ENCODE results near the gene ESRRB.

Gene ESRRB

DNA sequence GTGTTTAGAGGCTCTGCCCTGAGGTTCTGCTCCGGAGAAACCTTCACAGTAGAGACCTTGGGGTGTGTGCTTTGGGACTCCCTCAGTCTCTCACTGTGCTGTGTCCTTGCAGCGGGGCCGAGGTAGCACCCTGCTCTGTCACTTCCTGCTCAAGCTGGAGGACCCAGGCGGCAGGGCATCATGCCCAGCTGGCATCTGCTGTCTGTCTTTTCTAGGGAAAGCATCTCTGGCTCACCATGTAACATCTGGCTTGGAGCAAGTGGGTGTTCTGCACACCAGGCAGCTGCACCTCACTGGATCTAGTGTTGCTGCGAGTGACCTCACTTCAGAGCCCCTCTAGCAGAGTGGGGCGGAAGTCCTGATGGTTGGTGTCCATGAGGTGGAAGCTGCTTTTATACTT is 124.5 kb downstream of the ESRRB start:
- ChIA-PET CTCF (interaction anchor here (1.0 kb wide), 1 partner anchor 9 kb away, joined by 3 read pairs; no protein-coding TSS in a partner anchor), POLR2A (no interaction called here)
- no peak for DNase-seq (ENCODE audit: low read depth, low spot score)
- no peak overlapping the region for H3K4me3 ChIP-seq (ENCODE audit: low read depth, low read length)
- TF ChIP-seq, protein P1, sequence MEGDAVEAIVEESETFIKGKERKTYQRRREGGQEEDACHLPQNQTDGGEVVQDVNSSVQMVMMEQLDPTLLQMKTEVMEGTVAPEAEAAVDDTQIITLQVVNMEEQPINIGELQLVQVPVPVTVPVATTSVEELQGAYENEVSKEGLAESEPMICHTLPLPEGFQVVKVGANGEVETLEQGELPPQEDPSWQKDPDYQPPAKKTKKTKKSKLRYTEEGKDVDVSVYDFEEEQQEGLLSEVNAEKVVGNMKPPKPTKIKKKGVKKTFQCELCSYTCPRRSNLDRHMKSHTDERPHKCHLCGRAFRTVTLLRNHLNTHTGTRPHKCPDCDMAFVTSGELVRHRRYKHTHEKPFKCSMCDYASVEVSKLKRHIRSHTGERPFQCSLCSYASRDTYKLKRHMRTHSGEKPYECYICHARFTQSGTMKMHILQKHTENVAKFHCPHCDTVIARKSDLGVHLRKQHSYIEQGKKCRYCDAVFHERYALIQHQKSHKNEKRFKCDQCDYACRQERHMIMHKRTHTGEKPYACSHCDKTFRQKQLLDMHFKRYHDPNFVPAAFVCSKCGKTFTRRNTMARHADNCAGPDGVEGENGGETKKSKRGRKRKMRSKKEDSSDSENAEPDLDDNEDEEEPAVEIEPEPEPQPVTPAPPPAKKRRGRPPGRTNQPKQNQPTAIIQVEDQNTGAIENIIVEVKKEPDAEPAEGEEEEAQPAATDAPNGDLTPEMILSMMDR (IDR thresholded peaks at IDR 0.05; ENCODE audit: insufficient read depth, low read length, missing control alignments): no peak

DNA sequence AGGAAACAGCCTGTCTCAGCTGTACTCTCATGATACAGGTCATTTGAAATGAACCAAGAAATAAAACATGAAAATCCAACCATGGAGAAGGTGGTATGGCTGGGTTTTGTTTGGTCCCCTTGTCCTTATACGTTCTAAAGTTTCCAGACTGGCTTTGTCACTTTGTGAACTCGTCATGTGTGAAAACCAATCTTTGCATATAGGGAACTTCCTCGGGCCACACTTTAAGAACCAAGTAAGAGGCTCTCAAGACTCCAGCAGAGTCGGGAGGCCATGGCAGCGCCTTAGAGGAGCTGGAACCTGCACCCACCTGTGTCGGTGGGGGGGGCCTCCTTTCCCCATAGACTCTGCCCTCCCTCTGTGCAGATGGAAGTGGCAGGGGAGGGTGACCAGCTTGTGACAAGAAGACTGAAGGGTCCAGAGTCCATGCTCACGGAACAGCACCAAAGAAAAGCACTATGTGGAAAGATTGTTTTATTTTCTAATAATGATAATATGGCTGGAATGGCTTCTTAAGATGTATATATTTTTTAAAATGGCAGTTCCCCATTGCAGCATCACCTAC is 125.3 kb downstream of the ESRRB start:
- TF ChIP-seq, protein P1 (IDR thresholded peaks at IDR 0.05; ENCODE audit: insufficient read depth, low read length, missing control alignments): no peak
- no peak for DNase-seq (ENCODE audit: low read depth, low spot score)
- no peak overlapping the region for H3K4me3 ChIP-seq (ENCODE audit: low read depth, low read length)
- POLR2A ChIA-PET: no interaction called here
- CTCF ChIA-PET: no interaction called here

DNA sequence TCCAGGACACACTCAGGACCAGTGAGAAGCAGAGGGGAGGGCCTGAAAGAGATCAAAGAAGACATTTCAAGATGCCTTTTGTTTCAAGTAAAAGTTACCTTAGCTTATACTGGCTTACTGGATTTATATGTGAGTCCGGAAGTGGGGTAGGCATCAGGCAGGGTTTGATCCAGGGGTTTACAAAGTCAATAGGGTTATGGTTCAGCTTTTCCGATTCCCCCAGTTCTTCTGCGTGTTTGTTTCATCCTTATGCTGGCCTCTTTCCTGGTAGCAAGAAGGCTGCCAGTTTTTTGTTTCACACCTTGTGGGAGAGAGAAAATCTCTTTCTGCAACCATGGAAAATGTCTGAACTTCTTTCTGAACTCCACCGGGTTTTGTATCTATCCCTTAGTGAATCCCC is 126.3 kb downstream of the ESRRB start:
- DNase-seq (ENCODE audit: low read depth, low spot score): no peak
- TF ChIP-seq, protein P1 (IDR thresholded peaks at IDR 0.05; ENCODE audit: insufficient read depth, low read length, missing control alignments): no peak
- ChIA-PET CTCF (no interaction called here), POLR2A (no interaction called here)
- H3K4me3 ChIP-seq (ENCODE audit: low read depth, low read length): no peak overlapping the region

DNA sequence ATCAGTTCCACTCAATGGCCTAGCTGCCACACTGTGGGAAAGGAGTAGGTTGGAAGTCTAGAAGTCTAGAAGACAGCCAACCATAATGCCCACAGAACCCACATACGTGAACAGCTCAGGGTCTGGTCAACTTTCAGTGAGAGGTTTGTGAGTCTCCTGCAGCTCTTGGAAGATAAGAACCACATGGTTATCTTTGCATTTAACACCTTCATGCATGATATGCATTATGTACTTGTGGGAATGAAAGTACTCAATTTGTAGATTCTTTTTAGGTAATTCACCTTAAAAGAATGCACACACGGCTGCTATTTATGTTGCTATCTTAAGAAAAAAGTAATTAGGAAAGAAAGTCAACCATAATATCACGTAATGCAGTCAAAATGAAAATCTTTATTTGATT is 126.7 kb downstream of the ESRRB start:
- H3K4me3 ChIP-seq (ENCODE audit: low read depth, low read length): no peak overlapping the region
- CTCF ChIA-PET: no interaction called here
- POLR2A ChIA-PET: no interaction called here
- no peak for DNase-seq (ENCODE audit: low read depth, low spot score)
- TF ChIP-seq, protein P1 (IDR thresholded peaks at IDR 0.05; ENCODE audit: insufficient read depth, low read length, missing control alignments): no peak

DNA sequence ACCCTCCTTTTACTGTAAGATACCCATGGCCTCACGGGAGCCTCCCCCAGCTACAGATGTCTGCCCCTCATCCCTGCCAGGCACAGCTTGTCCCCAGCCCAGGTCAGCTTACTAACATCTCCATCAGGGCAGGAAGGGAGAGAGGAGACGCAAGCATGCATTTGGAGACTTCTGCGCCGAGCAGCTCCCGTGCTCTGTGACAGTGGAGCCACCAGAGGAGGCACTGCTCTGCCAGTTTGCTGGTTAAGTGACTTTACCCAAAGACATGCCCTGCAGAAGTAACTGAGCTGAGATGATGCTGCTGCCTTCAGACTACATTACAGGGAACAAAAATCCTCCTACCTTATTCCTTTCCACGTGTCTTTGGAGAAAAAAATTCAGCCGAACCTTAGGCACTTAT is 133.4 kb downstream of the ESRRB start:
- no peak for DNase-seq (ENCODE audit: low read depth, low spot score)
- no peak overlapping the region for H3K4me3 ChIP-seq (ENCODE audit: low read depth, low read length)
- TF ChIP-seq, protein P1 (IDR thresholded peaks at IDR 0.05; ENCODE audit: insufficient read depth, low read length, missing control alignments): no peak
- ChIA-PET POLR2A (no interaction called here), CTCF (interaction anchor here (1.3 kb wide), 1 partner anchor 9 kb away, joined by 3 read pairs; no protein-coding TSS in a partner anchor)

DNA sequence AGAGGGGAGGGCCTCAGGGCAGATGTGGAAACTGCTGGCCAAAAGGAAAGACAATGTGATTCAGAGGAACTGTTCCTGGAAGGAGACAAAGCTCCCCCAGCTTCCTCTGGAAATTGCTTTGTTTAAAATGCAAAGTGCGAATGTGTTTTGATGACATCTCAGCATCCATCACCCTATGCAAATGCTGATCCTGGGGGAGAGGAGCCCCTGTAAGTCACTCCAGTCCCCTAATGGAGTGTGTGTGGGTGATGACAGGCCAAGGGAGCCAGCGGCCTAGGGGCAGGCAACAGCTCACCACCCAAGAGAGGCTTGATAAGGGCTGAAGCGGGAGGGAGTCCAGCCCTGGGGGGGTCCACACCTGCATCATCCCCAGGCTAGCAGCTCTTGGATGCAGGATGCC is 134.2 kb downstream of the ESRRB start:
- no peak overlapping the region for H3K4me3 ChIP-seq (ENCODE audit: low read depth, low read length)
- no peak for DNase-seq (ENCODE audit: low read depth, low spot score)
- TF ChIP-seq, protein P1 (IDR thresholded peaks at IDR 0.05; ENCODE audit: insufficient read depth, low read length, missing control alignments): no peak
- POLR2A ChIA-PET: no interaction called here
- CTCF ChIA-PET: no interaction called here
